NCI-H1417 treated with DMSO at 0.1 percent for 48 hours (cell line): Measurements from ENCODE around the gene MFAP3.
"Not testable (repeated sequence)": the region's sequence is repeated elsewhere in the genome, so short reads cannot be mapped to it uniquely, and the experiment has no call there.

ENCODE experiments used
- DNase-seq: peaks from one replicate; lab custom pipeline; 2025; lab: John Stamatoyannopoulos, UW

The MFAP3 gene

GRCh38 chr5:154053468-154053867 lies 14.7 kb downstream of the MFAP3 start:
- no peak for DNase-seq

DNA sequence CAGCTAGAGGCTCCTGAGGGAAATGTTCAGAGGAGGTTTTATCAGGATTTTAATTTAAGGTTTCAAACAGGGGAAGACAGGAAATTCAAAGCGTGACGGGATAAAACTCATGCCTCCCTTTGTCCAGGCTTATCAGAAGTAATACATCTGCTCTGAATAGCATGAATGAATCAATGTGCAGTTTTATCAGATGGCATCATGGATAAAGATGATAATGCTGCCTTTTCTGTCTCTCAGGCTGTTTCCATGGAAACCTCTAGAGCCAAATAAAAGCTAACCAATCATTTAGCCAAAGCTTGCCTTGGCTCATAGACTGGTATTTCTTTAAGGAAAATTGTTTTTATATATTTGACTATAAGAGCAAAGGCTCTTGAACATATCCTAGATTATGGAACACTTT lies 16.4 kb downstream of the MFAP3 start:
- DNase-seq, result no peak

DNA sequence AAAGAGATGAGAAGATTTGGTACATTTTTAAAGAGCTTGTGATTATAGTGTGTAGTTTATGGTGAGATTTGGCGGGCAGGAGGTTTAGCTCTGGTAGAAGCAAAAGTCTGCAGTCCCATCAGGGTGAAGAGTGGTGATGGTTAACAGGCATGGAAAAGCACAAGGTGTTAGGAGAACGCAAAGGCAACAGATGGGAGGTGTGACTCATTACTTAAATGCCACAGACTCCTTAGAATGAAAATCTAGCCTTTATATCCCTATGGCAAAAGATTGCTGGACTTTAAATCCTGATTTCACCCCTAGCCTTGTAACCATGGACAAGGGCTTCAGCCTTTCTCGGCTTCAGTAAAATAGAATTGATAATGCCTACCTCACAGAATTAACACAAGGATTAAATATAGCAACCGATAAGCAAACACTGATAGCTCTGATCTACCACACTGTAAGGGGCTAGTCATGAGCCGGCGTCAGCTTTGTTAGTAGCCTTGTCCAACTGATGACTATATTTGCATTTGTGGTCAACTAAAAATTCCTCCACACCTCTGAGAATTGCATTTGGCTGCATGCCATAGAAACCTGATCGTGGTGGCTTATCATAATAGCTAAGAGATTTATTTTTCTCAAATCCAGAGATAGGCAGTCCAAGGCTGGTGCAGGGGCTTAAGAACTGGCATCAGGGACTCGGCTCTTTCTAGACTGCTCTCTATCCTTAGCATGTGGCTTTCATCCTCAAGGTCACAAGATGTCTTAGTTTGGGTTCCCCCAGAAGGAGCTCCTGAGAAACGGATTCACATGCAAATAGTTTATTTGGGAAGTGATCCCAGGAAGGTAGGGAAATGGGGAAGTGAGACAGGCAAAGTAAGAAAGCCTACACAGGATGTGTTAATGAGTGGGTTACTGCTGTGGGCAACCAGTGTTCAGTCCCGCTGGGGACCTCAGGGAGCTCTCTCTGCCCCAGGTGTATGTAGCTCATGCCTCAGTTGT lies 19.6 kb downstream of the MFAP3 start:
- DNase-seq, result no peak

- no peak for DNase-seq
These were observed 20.3 kb downstream of the MFAP3 start for GRCh38 chr5:154059039-154059430.

DNA sequence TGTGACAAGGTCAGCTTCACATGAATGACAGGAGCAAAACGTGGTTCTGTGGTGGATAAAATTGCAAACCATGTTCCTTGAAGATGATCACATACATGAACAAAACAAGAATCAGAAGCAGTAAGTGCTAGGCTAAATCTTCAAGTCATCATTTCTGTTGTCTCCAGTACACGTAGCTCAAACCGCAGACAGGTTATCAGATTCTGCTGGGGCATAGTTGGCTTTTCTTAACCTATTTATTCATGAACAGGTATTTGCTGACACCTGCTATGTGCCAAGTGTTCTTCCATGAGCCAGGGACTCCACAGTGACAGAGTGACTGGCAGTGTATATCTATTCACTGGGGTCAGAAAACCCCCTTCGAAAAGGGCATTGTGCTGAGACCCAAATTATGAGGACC lies 20.8 kb downstream of the MFAP3 start:
- no peak for DNase-seq

DNA sequence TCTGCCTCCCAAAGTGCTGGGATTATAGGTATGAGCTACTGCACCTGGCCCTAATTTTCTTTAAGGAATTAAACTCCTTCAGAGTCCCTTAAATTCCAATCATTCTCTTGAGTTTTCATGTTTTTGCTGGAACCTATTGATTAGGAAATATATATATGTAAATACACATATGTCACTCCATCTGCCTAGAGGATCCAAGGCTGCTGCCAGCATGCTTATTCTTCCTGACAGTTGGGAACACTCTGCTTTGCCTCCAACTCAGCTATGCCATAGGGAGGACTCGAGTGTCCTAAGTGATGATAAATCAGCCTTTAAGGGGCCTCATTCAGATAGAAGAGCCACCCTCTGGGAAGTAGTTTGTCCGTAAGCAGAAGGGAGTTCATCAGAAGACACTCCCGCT lies 21.8 kb downstream of the MFAP3 start:
- no peak for DNase-seq

- DNase-seq, result no peak
These were observed 24.6 kb downstream of the MFAP3 start for GRCh38 chr5:154063372-154063771.

- DNase-seq, result no peak
These were observed 27.2 kb downstream of the MFAP3 start for GRCh38 chr5:154065971-154066370.

DNA sequence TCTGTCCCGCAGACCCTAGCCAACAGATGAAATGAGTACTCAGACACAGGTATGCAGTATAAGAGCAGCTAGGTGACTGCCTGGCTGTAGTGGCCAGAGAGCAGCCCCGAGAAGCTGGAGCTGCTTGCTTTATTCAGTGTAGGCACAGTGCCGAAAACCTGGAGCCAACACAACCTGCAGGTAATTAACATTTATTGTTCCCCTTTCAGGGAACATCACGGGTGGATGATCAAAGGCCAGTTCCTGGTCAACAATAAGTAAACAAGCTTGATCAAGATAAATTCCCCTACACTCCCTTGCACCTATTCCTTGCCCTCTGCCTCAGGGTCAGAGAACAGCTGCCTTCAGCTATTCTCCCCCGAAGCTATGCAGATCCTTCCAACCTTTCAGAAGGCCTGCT lies 31.1 kb downstream of the MFAP3 start:
- not testable (repeated sequence) for DNase-seq

- no peak for DNase-seq
These were observed 33.1 kb downstream of the MFAP3 start for GRCh38 chr5:154071799-154072413.

DNA sequence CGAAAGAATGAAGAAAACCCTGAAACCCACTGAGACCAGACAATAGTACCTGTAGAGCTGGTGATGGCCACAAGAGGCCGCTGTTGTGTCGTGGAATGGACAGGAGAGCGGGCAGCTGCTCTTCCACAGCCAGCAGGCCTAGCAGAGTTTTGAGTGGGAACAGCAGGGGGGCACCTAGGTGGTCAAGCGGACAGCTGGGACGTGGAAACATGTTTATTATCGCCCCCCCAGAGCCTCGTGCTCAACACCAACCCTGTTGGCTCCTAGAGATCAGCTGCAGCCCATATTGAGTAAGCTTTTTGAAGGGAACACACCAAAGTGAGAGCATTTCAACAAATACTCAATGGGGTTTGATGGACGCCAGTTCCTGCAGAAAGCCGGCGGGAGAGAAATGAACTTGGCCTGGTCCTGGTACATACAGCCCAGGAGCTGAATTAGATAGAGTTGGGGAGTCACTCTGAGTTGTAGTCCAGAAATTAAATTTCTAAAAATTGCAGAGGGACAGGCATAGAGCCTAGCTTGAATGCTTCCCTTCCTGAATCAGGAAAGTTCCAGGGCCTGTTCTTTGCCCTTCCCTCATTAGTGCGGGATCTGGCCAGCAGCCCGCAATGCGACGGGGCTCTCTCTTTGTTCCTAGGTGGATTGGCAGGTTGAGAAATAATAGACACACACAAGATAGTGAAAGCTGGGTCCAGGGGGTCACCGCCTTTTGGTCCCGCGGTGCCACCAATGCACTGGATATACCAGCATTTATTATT lies 33.8 kb downstream of the MFAP3 start:
- no peak for DNase-seq

DNA sequence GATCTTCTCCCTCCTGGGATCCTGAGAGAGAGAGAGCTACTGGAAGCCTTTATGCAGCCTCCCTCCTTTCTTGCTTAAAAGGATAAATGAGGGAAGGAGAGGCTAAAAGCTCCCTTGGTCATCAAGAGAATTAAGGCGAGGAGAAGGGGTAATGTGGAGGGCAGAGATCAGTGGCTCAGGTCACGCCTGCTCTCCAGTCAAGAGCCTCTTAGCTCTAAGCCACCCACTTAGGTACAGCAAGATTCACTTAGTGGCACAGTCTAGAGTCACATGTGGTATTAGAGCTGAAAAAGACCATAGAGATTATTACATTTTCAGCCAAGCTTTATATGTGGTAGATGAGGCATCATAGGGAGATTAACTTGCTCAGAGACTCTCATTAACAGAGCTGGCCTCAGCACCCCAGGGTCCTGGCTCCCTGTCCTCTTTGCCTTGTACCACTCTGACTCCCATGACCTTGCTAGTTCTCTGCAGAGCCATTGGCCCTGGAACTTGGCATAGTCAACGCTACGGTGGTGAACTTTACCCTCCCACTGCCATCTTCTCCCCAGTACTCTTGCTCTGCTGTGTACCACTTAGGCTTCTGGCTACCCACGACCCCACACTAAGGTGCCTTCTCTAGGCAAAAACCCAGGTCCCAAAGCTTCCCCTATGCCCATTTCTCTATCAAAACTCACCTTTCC lies 37.6 kb downstream of the MFAP3 start:
- no peak for DNase-seq

GRCh38 chr5:154077696-154078095 lies 38.9 kb downstream of the MFAP3 start:
- no peak for DNase-seq

- peak; percentile 38 for DNase-seq
These were observed 39.5 kb downstream of the MFAP3 start for GRCh38 chr5:154078272-154078671.

GRCh38 chr5:154081246-154081645 lies 42.5 kb downstream of the MFAP3 start:
- DNase-seq, result no peak

- DNase-seq, result no peak
These were observed 45.4 kb downstream of the MFAP3 start for GRCh38 chr5:154084062-154084639.

GRCh38 chr5:154086146-154086545 lies 47.4 kb downstream of the MFAP3 start:
- DNase-seq, result no peak

DNA sequence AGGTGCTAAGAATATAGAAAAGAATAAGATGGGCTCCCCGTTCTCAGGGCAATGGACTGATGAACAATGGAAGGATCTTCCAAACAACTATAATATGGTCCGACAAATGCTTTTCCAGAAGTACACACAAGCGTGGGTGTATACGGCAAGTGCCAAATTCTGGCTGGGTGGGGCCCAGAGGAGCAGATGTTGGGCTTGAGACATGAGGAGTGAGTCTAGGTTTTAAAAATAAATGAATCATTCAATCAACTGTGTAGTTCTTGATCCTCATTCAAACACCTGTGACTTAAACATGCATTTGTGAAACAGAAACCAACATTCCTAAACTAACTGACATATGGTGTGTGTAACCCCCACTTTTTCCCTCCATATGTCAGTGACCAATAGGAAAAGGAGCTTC lies 47.9 kb downstream of the MFAP3 start:
- no peak for DNase-seq

DNA sequence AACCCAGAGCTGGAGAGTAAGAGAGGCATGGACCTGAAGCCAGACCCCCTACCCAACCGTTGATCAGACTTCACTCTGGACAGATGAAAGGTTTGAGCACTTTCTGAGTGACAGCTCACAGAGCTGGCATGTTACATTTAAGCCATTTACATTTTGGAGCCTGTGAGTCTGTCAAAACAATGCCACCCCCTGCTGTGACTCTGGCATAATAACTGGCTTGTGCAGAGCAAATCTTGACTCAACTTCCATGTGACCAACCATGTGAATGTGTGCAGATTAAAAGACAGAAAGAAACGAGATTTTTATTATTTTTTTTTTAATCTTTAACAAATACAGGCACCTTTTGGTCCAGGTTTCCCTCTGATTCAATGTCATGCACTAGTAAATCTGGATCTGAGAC lies 48.5 kb downstream of the MFAP3 start:
- DNase-seq, result peak; percentile 36

GRCh38 chr5:154088801-154089200 lies 50.0 kb downstream of the MFAP3 start:
- DNase-seq, result no peak

- DNase-seq, result no peak
These were observed 51.9 kb downstream of the MFAP3 start for GRCh38 chr5:154090656-154091055.
